Measurements from ENCODE around the gene LMNTD2. TPM values are rescaled to one million over a fixed set of nuclear protein-coding genes. Genes with fewer than 3 reads are reported as not detected.
A peak's percentile ranks its signal among the peaks of the same experiment; 100 is the strongest.
"Not testable (repeated sequence)": the region's sequence is repeated elsewhere in the genome, so short reads cannot be mapped to it uniquely, and the experiment has no call there.

LMNTD2 gene
- total RNA-seq, 1 donor from 2014 or later: 0.87 TPM

GRCh38 chr11:516918-517685 is 43.4 kb downstream of the LMNTD2 start:
- DNase-seq (ENCODE audit: low spot score): not testable (repeated sequence)

GRCh38 chr11:516400-516799 is 44.1 kb downstream of the LMNTD2 start:
- no peak for DNase-seq (ENCODE audit: low spot score)

- no peak for DNase-seq (ENCODE audit: low spot score)
Observed at GRCh38 chr11:515131-515530, 45.4 kb downstream of the LMNTD2 start.

- no peak for DNase-seq (ENCODE audit: low spot score)
Observed at GRCh38 chr11:514606-515005, 45.9 kb downstream of the LMNTD2 start.

GRCh38 chr11:512761-513595 is 47.6 kb downstream of the LMNTD2 start:
- no peak for DNase-seq (ENCODE audit: low spot score)

GRCh38 chr11:508956-509355 is 51.6 kb downstream of the LMNTD2 start:
- DNase-seq (ENCODE audit: low spot score): no peak

- DNase-seq (ENCODE audit: low spot score): no peak
Observed at GRCh38 chr11:507727-508515, 52.6 kb downstream of the LMNTD2 start.

- DNase-seq (ENCODE audit: low spot score): peak; percentile 100
Observed at GRCh38 chr11:506995-507726, 53.4 kb downstream of the LMNTD2 start, which contains the start of gene RNH1. Gene RNH1 (minus strand): TSS chr11:507242. CDS start chr11:502162, 5,080 bp downstream.

- peak; percentile 100 for DNase-seq (ENCODE audit: low spot score)
Observed at GRCh38 chr11:506238-506994, 54.1 kb downstream of the LMNTD2 start.

- no peak for DNase-seq (ENCODE audit: low spot score)
Observed at GRCh38 chr11:504994-505344, 55.6 kb downstream of the LMNTD2 start.

Small RNAs within 50 kb of the gene (microRNA-seq; reads per million reads assigned to microRNA genes)
- gene MIR210 (ENCODE audit: borderline number of aligned reads): 31.2 reads per million, percentile 29 among the genes with 10 or more reads in this experiment

Other genes with a start within 250 kb of the LMNTD2 start
- 232 TPM for gene IFITM1, start 246.7 kb downstream of the LMNTD2 start, total RNA-seq
- 964 TPM for gene IFITM3, start 239.9 kb downstream of the LMNTD2 start, total RNA-seq
- not detected for gene B4GALNT4, start 191.2 kb downstream of the LMNTD2 start, total RNA-seq
- 1.2 TPM for gene PKP3, start 166.5 kb downstream of the LMNTD2 start, total RNA-seq
- 25.3 TPM for gene SIGIRR, start 145.7 kb downstream of the LMNTD2 start, total RNA-seq
- gene ANO9, start 118.7 kb downstream of the LMNTD2 start, total RNA-seq: 1.2 TPM
- 26.9 TPM for gene PTDSS2, start 110.5 kb downstream of the LMNTD2 start, total RNA-seq
- 231 TPM for gene RNH1, start 53.5 kb downstream of the LMNTD2 start, total RNA-seq
- 65.2 TPM for gene HRAS, start 25.2 kb downstream of the LMNTD2 start, total RNA-seq
- gene LRRC56, start 23.2 kb downstream of the LMNTD2 start, total RNA-seq: 0.71 TPM
- gene RASSF7, start 232 bp upstream of the LMNTD2 start, total RNA-seq: 2.0 TPM
- 29.3 TPM for gene PHRF1, start 15.7 kb upstream of the LMNTD2 start, total RNA-seq
- gene IRF7, start 55.2 kb upstream of the LMNTD2 start, total RNA-seq: 29.1 TPM
- 1.1 TPM for gene CDHR5, start 64.2 kb upstream of the LMNTD2 start, total RNA-seq
- gene SCT, start 66.4 kb upstream of the LMNTD2 start, total RNA-seq: not detected
- gene DRD4, start 76.5 kb upstream of the LMNTD2 start, total RNA-seq: 0.71 TPM
- gene DEAF1, start 134.5 kb upstream of the LMNTD2 start, total RNA-seq: 25.9 TPM
- gene TMEM80, start 135.1 kb upstream of the LMNTD2 start, total RNA-seq: 14.6 TPM
- 12.1 TPM for gene EPS8L2, start 145.5 kb upstream of the LMNTD2 start, total RNA-seq
- 277 TPM for gene TALDO1, start 186.7 kb upstream of the LMNTD2 start, total RNA-seq
- gene GATD1, start 216.7 kb upstream of the LMNTD2 start, total RNA-seq: 54.1 TPM
- not detected for gene CEND1, start 229.4 kb upstream of the LMNTD2 start, total RNA-seq
- gene SLC25A22, start 237.5 kb upstream of the LMNTD2 start, total RNA-seq: 26.3 TPM
- gene PIDD1, start 244.5 kb upstream of the LMNTD2 start, total RNA-seq: 10.2 TPM
- gene RPLP2, start 249.2 kb upstream of the LMNTD2 start, total RNA-seq: 2,673 TPM